Panc1 (cell line): ENCODE data around the gene MOV10. TPM values are rescaled to one million over a fixed set of nuclear protein-coding genes. Genes with fewer than 3 reads are reported as not detected.
A peak's percentile ranks its signal among the peaks of the same experiment; 100 is the strongest.

Experiments
- ATAC-seq: fragments of 200-7000 bp; cut with Tn5 transposase; 2 replicates; pipeline ENCODE4 v1.9.1; 2020; ENCODE audit warnings: mild to moderate bottlenecking, moderate library complexity
- BruUV-seq: library from RNA; stranded (reverse); fragments of 400-500 nt; replicated peaks from 2 replicates; lab custom pipeline; 2021; lab: Mats Ljungman, UMichigan
- CTCF ChIA-PET: fragments of 300-600 bp; sonication (Branson Sonifier 250); formaldehyde crosslinking; loops from one replicate; lab custom pipeline; 2022; ENCODE audit warnings: antibody characterized with exemption; lab: Charles Lee
- POLR2A ChIA-PET: fragments of 300-600 bp; sonication (Branson Sonifier 250); formaldehyde crosslinking; loops from one replicate; lab custom pipeline; 2022; ENCODE audit warnings: antibody characterized with exemption; lab: Charles Lee
- DNase-seq: peaks from one replicate; pipeline ENCODE4 v3.0.0-alpha.2; 2010; ENCODE audit warnings: low read depth, low spot score
- H3K27ac ChIP-seq: 2 replicates; pipeline ENCODE4 v1.5.1; 2011; ENCODE audit warnings: mild to moderate bottlenecking, low read length, inconsistent platforms
- H3K27me3 ChIP-seq: fragments of 200-500 bp; sonication (Bioruptor generic); 2 replicates; pipeline ENCODE4 v1.6.0; 2014; ENCODE audit warnings: low read length, inconsistent platforms; ENCODE audit not compliant: control insufficient read depth, insufficient read depth
- H3K36me3 ChIP-seq: fragments of 200-500 bp; sonication (Bioruptor generic); 2 replicates; pipeline ENCODE4 v1.5.1; 2014; ENCODE audit warnings: inconsistent platforms, mild to moderate bottlenecking, low read length, moderate library complexity; ENCODE audit not compliant: control insufficient read depth, insufficient read depth
- H3K4me1 ChIP-seq: 2 replicates; pipeline ENCODE4 v1.5.1; 2011; ENCODE audit warnings: inconsistent platforms, mild to moderate bottlenecking, low read length, moderate library complexity; ENCODE audit not compliant: control insufficient read depth, insufficient read depth
- H3K4me3 ChIP-seq, 2 experiments: 2 replicates each; pipeline ENCODE4 v1.5.1; 2011 to 2012; ENCODE audit warnings: low read depth in 2 of 2, low read length in 2 of 2, mild to moderate bottlenecking in 2 of 2, inconsistent platforms in 1 of 2, moderate library complexity in 1 of 2
- H3K9me3 ChIP-seq: fragments of 200-500 bp; sonication (Bioruptor generic); 2 replicates; pipeline ENCODE4 v1.5.1; 2014; ENCODE audit warnings: low read depth, mild to moderate bottlenecking, inconsistent platforms, low read length, moderate library complexity; ENCODE audit not compliant: control insufficient read depth, insufficient read depth
- POLR2AphosphoS5 ChIP-seq: IDR thresholded peaks from 2 replicates; pipeline ENCODE4 v1.6.1; 2012; ENCODE audit warnings: mild to moderate bottlenecking, low read depth, low read length, moderate library complexity
- SIN3A ChIP-seq: IDR thresholded peaks from 2 replicates; pipeline ENCODE4 v1.6.1; 2012; ENCODE audit warnings: low read depth, mild to moderate bottlenecking, low read length, moderate library complexity, borderline replicate concordance; ENCODE audit not compliant: insufficient read depth
- TCF7L2 ChIP-seq: IDR thresholded peaks from 2 replicates; pipeline ENCODE4 v1.6.1; 2011; ENCODE audit warnings: mild to moderate bottlenecking, low read depth, low read length, inconsistent platforms
- in situ Hi-C: cut with HindIII; loops from 2 replicates; pipeline ENCODE4 v1.10.0; 2016; ENCODE audit warnings: low sequenced_read_pairs, low pct_unique_long_range_greater_than_20kb
- intact Hi-C: fragments of 100-400 bp; cut with micrococcal nuclease; formaldehyde crosslinking; loops from one replicate; pipeline ENCODE4 v1.10.0; 2022; ENCODE audit not compliant: unreplicated experiment
- total RNA-seq: library from RNA; stranded (reverse); gene quantifications from one replicate; pipeline ENCODE4 v1.2.1, GENCODE V29; 2021; ENCODE audit not compliant: unreplicated experiment
- TF ChIP-seq, protein P1 (sequence below): fragments of 450-650 bp; IDR thresholded peaks from 2 replicates; pipeline ENCODE4 v1.5.1; 2017; ENCODE audit warnings: mild to moderate bottlenecking
- TF ChIP-seq, protein P2 (sequence below), 2 experiments: IDR thresholded peaks; 2 replicates each; pipeline ENCODE4 v1.6.1; 2011 to 2012; ENCODE audit warnings: low read depth in 2 of 2, control low read depth in 1 of 2, low read length in 1 of 2, mild to moderate bottlenecking in 1 of 2, moderate library complexity in 1 of 2; ENCODE audit not compliant: insufficient read depth in 1 of 2

MOV10 gene
- total RNA-seq, 1 experiment from 2014 or later, result 106 TPM

DNA sequence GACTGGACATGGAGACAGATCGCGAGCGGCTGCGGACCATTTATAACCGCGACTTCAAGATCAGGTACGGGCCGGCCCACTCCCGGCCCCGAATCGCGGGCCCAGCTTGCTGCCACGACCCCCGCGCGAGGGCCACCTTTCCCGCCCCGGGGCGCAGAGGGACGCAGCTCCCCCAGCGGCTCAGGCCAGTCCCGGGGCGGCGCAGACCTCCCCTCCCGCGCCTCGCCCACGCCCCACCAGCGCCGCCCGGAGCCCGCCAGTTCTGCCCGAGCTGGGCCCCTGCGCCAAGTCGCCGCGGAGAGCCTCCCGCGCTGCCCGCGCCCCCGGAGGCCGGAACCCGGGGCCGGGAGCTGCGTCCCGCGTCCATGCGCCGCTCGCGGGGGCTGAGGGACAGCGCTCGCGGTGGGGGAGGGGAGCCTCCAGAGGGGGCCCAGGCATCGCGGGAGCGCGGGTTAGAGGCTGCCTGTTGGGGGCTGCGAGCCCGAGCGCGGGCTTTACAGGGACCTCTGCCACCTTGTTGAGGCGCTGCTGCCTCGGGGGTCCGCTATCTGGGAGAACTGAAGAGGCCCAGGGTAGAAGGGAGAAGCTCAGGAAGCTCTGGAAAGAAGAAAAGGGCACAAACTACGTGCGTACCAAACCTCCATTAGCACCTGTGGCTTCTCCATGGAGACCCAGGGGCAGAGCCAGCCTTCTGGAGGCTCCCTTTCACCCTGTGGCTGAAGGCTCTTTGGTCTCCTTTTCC is 698 bp downstream of the MOV10 start:
- CTCF ChIA-PET, result no interaction called here
- POLR2A ChIA-PET, result interaction anchor here (0.6 kb wide), 1 partner anchor 15 kb away, joined by 5 read pairs; no protein-coding TSS in a partner anchor
- peaks cover 24% of the 10 kb centered on the region for H3K4me1 ChIP-seq
- ATAC-seq (peak; percentile 71), DNase-seq (no peak)
- in situ Hi-C loops (no loop called here), intact Hi-C loops (no loop called here)
- TF ChIP-seq, protein P1, sequence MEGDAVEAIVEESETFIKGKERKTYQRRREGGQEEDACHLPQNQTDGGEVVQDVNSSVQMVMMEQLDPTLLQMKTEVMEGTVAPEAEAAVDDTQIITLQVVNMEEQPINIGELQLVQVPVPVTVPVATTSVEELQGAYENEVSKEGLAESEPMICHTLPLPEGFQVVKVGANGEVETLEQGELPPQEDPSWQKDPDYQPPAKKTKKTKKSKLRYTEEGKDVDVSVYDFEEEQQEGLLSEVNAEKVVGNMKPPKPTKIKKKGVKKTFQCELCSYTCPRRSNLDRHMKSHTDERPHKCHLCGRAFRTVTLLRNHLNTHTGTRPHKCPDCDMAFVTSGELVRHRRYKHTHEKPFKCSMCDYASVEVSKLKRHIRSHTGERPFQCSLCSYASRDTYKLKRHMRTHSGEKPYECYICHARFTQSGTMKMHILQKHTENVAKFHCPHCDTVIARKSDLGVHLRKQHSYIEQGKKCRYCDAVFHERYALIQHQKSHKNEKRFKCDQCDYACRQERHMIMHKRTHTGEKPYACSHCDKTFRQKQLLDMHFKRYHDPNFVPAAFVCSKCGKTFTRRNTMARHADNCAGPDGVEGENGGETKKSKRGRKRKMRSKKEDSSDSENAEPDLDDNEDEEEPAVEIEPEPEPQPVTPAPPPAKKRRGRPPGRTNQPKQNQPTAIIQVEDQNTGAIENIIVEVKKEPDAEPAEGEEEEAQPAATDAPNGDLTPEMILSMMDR, result peak; percentile 40
- TF ChIP-seq SIN3A (no peak), POLR2AphosphoS5 (no peak), TCF7L2 (no peak)
- TF ChIP-seq, protein P2, sequence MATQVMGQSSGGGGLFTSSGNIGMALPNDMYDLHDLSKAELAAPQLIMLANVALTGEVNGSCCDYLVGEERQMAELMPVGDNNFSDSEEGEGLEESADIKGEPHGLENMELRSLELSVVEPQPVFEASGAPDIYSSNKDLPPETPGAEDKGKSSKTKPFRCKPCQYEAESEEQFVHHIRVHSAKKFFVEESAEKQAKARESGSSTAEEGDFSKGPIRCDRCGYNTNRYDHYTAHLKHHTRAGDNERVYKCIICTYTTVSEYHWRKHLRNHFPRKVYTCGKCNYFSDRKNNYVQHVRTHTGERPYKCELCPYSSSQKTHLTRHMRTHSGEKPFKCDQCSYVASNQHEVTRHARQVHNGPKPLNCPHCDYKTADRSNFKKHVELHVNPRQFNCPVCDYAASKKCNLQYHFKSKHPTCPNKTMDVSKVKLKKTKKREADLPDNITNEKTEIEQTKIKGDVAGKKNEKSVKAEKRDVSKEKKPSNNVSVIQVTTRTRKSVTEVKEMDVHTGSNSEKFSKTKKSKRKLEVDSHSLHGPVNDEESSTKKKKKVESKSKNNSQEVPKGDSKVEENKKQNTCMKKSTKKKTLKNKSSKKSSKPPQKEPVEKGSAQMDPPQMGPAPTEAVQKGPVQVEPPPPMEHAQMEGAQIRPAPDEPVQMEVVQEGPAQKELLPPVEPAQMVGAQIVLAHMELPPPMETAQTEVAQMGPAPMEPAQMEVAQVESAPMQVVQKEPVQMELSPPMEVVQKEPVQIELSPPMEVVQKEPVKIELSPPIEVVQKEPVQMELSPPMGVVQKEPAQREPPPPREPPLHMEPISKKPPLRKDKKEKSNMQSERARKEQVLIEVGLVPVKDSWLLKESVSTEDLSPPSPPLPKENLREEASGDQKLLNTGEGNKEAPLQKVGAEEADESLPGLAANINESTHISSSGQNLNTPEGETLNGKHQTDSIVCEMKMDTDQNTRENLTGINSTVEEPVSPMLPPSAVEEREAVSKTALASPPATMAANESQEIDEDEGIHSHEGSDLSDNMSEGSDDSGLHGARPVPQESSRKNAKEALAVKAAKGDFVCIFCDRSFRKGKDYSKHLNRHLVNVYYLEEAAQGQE (IDR thresholded peaks at IDR 0.05; ENCODE audit: insufficient read depth in 1 of 2, low read depth in 2 of 2, low read length in 1 of 2), result no peak
- H3K36me3 ChIP-seq, result no peaks in the 10 kb centered on the region; the same call in 1 of the 2 replicates
- peak overlapping the region; percentile 73 to 79 for H3K4me3 ChIP-seq
- H3K27me3 ChIP-seq, result no peaks in the 10 kb centered on the region
- H3K9me3 ChIP-seq, result no peaks in the 10 kb centered on the region
- peak overlapping the region; percentile 84 for H3K27ac ChIP-seq
- BruUV-seq, result no TSS peak

DNA sequence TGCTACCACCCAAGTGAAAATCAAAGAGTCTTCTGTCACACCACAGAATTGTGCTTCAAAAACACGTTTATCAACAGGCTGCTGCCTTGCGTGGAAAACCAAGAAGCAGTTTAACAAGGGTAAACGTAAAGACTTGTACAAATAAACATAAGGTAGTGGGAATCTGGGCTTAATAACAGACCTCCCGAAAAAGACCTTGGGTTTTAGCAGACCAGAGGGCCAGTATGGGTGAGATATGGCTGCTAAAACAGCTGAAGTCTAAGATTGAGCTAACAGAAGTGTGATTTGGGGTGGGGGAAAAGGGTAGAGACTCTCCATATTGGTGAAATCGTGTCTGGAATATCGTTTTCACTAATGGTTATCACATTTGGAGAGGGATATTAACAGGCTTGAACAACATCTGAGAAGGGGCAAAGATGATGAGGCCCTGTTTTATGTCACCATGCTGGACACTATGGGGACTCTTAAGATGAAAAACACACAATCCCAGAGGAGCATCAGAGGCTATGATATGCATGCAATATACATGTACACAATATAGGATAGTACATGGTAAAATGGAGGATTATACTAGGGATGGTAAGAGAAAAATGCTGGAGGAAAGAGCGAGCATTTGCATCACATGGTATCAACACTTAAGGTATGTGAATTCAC is 1.4 kb downstream of the MOV10 start:
- H3K4me3 ChIP-seq, result peak overlapping the region; percentile 73 to 79
- H3K27me3 ChIP-seq, result no peaks in the 10 kb centered on the region
- ChIA-PET POLR2A (no interaction called here), CTCF (no interaction called here)
- BruUV-seq, result no TSS peak
- intact Hi-C loops, result no loop called here
- TF ChIP-seq TCF7L2 (no peak), POLR2AphosphoS5 (no peak), SIN3A (no peak)
- TF ChIP-seq, protein P1, result no peak
- TF ChIP-seq, protein P2 (IDR thresholded peaks at IDR 0.05; ENCODE audit: insufficient read depth in 1 of 2, low read depth in 2 of 2, low read length in 1 of 2), result no peak
- H3K4me1 ChIP-seq, result peaks cover 24% of the 10 kb centered on the region
- ATAC-seq (no peak), DNase-seq (no peak)
- in situ Hi-C loops, result no loop called here
- no peaks in the 10 kb centered on the region; the same call in 1 of the 2 replicates for H3K36me3 ChIP-seq
- H3K27ac ChIP-seq, result peak overlapping the region; percentile 83
- no peaks in the 10 kb centered on the region for H3K9me3 ChIP-seq
